Mesodermal cell (in vitro differentiated cells): ENCODE data around the gene TTYH2.
"Not testable (repeated sequence)": the region's sequence is repeated elsewhere in the genome, so short reads cannot be mapped to it uniquely, and the experiment has no call there.

Experiments
- H3K27ac ChIP-seq: 2 replicates; pipeline ENCODE4 v1.7.0; 2013; ENCODE audit warnings: mild to moderate bottlenecking, low read depth, low read length, moderate library complexity; ENCODE audit not compliant: severe bottlenecking
- H3K36me3 ChIP-seq: 2 replicates; pipeline ENCODE4 v1.7.1; 2013; ENCODE audit warnings: mild to moderate bottlenecking, low read length, moderate library complexity; ENCODE audit not compliant: control insufficient read depth, insufficient read depth
- H3K4me1 ChIP-seq: one replicate; pipeline ENCODE4 v1.7.1; 2013; ENCODE audit warnings: mild to moderate bottlenecking, low read length; ENCODE audit not compliant: insufficient read depth, control insufficient read depth, poor library complexity, severe bottlenecking
- H3K4me3 ChIP-seq: 2 replicates; pipeline ENCODE4 v1.7.0; 2013; ENCODE audit warnings: low read length, control low read depth, mild to moderate bottlenecking; ENCODE audit not compliant: insufficient read depth, poor library complexity, severe bottlenecking; ENCODE audit errors: extremely low read depth
- H3K9me3 ChIP-seq: 2 replicates; pipeline ENCODE4 v1.7.1; 2013; ENCODE audit warnings: mild to moderate bottlenecking, low read length, moderate library complexity; ENCODE audit not compliant: control insufficient read depth
- WGBS, 2 experiments: methylation state at CpG; one replicate each; pipeline ENCODE4 v1.1.5; 2013; ENCODE audit warnings: missing lambda C conversion rate in 2 of 2; ENCODE audit not compliant: insufficient coverage in 2 of 2; 5-methylcytosine and 5-hydroxymethylcytosine counted together

The TTYH2 gene

GRCh38 chr17:74267054-74267453, 53.7 kb downstream of the TTYH2 start:
- 89 to 100% methylated on average over 4 of the region's 4 CpGs for WGBS, 2 experiments
- not testable (repeated sequence) for H3K27ac ChIP-seq, H3K36me3 ChIP-seq, H3K4me1 ChIP-seq, H3K9me3 ChIP-seq, H3K4me3 ChIP-seq

DNA sequence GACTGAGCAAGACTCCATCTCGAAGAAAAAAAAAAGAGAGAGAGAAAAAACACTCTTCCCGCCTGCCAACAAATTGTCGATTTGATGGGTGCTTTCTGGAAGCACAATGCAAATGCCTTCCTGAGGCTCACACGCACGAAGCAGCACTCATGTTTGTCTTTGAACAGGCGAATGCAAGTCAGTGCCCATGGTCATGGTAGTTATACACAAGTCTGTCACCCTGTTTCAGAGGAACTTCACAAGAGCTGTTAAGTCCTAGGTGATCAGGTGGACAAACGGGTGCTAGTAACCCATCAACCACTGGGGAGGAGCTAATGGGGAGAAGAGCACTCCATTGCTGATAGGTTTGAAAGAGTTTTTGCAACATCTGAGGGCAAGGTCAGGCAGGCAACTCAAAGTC, 54.2 kb downstream of the TTYH2 start:
- H3K4me1 ChIP-seq: no peaks in the 10 kb centered on the region
- H3K4me3 ChIP-seq: no peak overlapping the region
- no peaks in the 10 kb centered on the region for H3K36me3 ChIP-seq
- H3K9me3 ChIP-seq: no peaks in the 10 kb centered on the region
- WGBS, 2 experiments: 90 to 92% methylated on average over 6 to 7 of the region's 7 CpGs
- no peak overlapping the region for H3K27ac ChIP-seq

DNA sequence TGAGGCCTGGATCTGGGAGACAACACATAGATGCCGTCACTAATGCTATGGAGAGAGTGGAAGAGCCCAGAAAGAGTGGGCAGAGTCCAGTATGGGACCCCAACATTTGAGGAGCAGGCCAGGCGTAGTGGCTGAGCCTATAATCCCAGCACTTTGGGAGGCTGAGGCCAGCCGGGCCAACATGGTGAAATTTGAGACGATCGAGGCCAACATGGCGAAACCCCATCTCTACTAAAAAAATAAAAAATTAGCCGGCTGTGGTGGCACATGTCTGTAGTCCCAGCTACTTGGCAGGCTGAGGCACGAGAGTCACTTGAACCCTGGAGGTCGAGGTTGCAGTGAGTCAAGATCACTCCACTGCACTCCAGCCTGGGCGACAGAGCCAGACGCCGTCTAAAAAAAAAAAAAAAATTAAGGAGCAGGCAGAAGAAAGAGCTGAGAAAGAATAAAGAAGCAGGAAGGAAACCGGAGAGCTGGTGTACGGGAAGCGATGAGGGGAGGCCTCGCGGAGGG, 54.7 kb downstream of the TTYH2 start:
- Histone ChIP-seq H3K27ac (no peak overlapping the region), H3K9me3 (no peaks in the 10 kb centered on the region), H3K4me1 (no peaks in the 10 kb centered on the region), H3K4me3 (no peak overlapping the region), H3K36me3 (no peaks in the 10 kb centered on the region)
- 88 to 90% methylated on average over 14 to 16 of the region's 17 CpGs for WGBS, 2 experiments

- Histone ChIP-seq H3K4me3 (no peak overlapping the region), H3K27ac (no peak overlapping the region), H3K9me3 (no peaks in the 10 kb centered on the region), H3K36me3 (no peaks in the 10 kb centered on the region), H3K4me1 (no peaks in the 10 kb centered on the region)
- 78 to 89% methylated on average over 7 to 8 of the region's 8 CpGs for WGBS, 2 experiments
Measured at GRCh38 chr17:74268558-74268957, 55.2 kb downstream of the TTYH2 start.

GRCh38 chr17:74270333-74270732, 57.0 kb downstream of the TTYH2 start:
- Histone ChIP-seq H3K27ac (no peak overlapping the region), H3K36me3 (no peaks in the 10 kb centered on the region), H3K4me3 (no peak overlapping the region), H3K4me1 (peaks cover 3% of the 10 kb centered on the region), H3K9me3 (no peaks in the 10 kb centered on the region)
- 81 to 87% methylated on average over 8 to 10 of the region's 10 CpGs for WGBS, 2 experiments

- 76 to 92% methylated on average over 3 of the region's 3 CpGs for WGBS, 2 experiments
- Histone ChIP-seq H3K36me3 (no peaks in the 10 kb centered on the region), H3K9me3 (no peaks in the 10 kb centered on the region), H3K4me1 (peaks cover 3% of the 10 kb centered on the region), H3K4me3 (no peak overlapping the region), H3K27ac (no peak overlapping the region)
Measured at GRCh38 chr17:74271281-74271680, 57.9 kb downstream of the TTYH2 start.

GRCh38 chr17:74271901-74272561, 58.7 kb downstream of the TTYH2 start:
- Histone ChIP-seq H3K9me3 (no peaks in the 10 kb centered on the region), H3K4me1 (peaks cover 3% of the 10 kb centered on the region), H3K4me3 (no peak overlapping the region), H3K36me3 (no peaks in the 10 kb centered on the region), H3K27ac (peak overlapping the region; percentile 45)
- WGBS, 2 experiments: 75 to 86% methylated on average over 3 to 6 of the region's 13 CpGs

- Histone ChIP-seq H3K4me3 (no peak overlapping the region), H3K9me3 (no peaks in the 10 kb centered on the region), H3K27ac (peak overlapping the region; percentile 45), H3K36me3 (no peaks in the 10 kb centered on the region), H3K4me1 (peaks cover 3% of the 10 kb centered on the region)
- 62 to 73% methylated on average over 4 to 8 of the region's 10 CpGs for WGBS, 2 experiments
Measured at GRCh38 chr17:74272731-74273201, 59.4 kb downstream of the TTYH2 start.

- Histone ChIP-seq H3K4me3 (no peak within 1 kb of the TSS), H3K4me1 (peaks cover 3% of the 10 kb centered on the region), H3K27ac (no peak within 1 kb of the TSS), H3K9me3 (no peaks in the 10 kb centered on the region), H3K36me3 (no peaks in the 10 kb centered on the region)
- WGBS, 2 experiments: 18 to 22% methylated on average over 19 to 27 of the region's 33 CpGs
Measured at GRCh38 chr17:74274060-74274708, 60.8 kb downstream of the TTYH2 start, which contains the start of gene DNAI2. DNAI2 (plus strand) TSS chr17:74274234; CDS start chr17:74281818, 7,584 bp downstream.

DNA sequence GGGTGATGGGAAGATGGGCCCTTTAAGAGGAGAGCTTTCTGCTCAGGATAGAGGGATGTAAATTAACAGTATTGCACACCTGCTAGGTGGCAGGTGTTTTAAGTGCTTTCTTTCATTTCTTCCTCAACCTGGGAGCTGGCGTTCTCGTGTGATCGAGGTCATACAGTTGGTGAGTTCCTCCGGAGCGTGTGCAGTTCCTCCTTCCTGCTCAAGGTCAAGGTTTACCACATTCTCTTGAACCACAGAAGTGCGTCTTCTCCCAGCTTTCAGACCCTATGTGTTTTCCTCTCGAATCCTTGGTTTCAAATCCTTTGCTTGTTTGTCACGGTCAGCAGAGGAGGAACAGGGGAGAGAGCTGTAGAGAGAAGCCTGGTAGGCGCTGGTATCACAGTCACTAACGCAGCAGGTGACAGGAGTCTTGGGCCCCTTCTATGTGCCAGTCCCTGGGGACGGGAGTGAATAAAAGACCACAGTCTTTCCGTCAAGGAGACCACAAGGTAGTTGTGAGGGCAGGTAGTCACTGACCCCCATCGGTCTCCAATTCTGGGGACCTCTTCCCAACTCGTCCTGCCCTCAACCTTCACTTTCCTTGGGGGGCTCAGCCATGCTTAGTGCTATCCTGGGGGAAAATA, 61.5 kb downstream of the TTYH2 start:
- Histone ChIP-seq H3K36me3 (no peaks in the 10 kb centered on the region), H3K4me3 (no peak overlapping the region), H3K9me3 (no peaks in the 10 kb centered on the region), H3K27ac (no peak overlapping the region), H3K4me1 (peaks cover 3% of the 10 kb centered on the region)
- 90 to 91% methylated on average over 10 to 11 of the region's 14 CpGs for whole genome bisulfite sequencing, 2 experiments
